Neural cell (in vitro differentiated cells): ENCODE results near the gene TSPOAP1. TPM values are rescaled to one million over a fixed set of nuclear protein-coding genes. Genes with fewer than 3 reads are reported as not detected.

Experiments
- H2AFZ ChIP-seq: fragments of 200-600, 300-800 bp; sonication (generic), shearing (Covaris generic); 2 replicates; pipeline ENCODE4 v1.6.0; 2014; ENCODE audit warnings: low read depth, mild to moderate bottlenecking, antibody characterized with exemption, low read length, moderate library complexity
- H3F3A ChIP-seq: fragments of 200-600 bp; shearing (Covaris generic); 2 replicates; pipeline ENCODE4 v1.6.1; 2016; ENCODE audit warnings: mild to moderate bottlenecking, moderate library complexity, mixed read lengths, antibody characterized with exemption, low read length; ENCODE audit not compliant: insufficient read depth, poor library complexity, severe bottlenecking
- H3K27ac ChIP-seq: fragments of 200-600, 300-800 bp; sonication (generic), shearing (Covaris generic); 2 replicates; pipeline ENCODE4 v1.5.1; 2014; ENCODE audit warnings: mild to moderate bottlenecking, low read length, moderate library complexity
- H3K27me3 ChIP-seq: fragments of 300-800, 200-600 bp; sonication (generic), shearing (Covaris generic); 2 replicates; pipeline ENCODE4 v1.6.0; 2014; ENCODE audit warnings: mild to moderate bottlenecking, low read depth, low read length, moderate library complexity; ENCODE audit not compliant: insufficient read depth
- H3K36me3 ChIP-seq: fragments of 300-800, 200-600 bp; sonication (generic), shearing (Covaris generic); 2 replicates; pipeline ENCODE4 v1.5.1; 2014; ENCODE audit warnings: mild to moderate bottlenecking, antibody characterized with exemption, low read length, moderate library complexity; ENCODE audit not compliant: insufficient read depth
- H3K4me2 ChIP-seq: fragments of 300-800, 200-600 bp; sonication (generic), shearing (Covaris generic); 2 replicates; pipeline ENCODE4 v1.6.0; 2014; ENCODE audit warnings: mild to moderate bottlenecking, low read length
- H3K4me3 ChIP-seq: fragments of 300-800, 200-600 bp; sonication (generic), shearing (Covaris generic); 2 replicates; pipeline ENCODE4 v1.5.1; 2014; ENCODE audit warnings: mild to moderate bottlenecking, low read length, moderate library complexity
- H3K79me2 ChIP-seq: fragments of 200-600 bp; shearing (Covaris generic); replicated peaks from 2 replicates; pipeline ENCODE4 v1.6.0; 2014; ENCODE audit warnings: mild to moderate bottlenecking, low read length, moderate library complexity; ENCODE audit not compliant: insufficient read depth
- H3K9ac ChIP-seq: fragments of 300-800, 200-600 bp; sonication (generic), shearing (Covaris generic); 2 replicates; pipeline ENCODE4 v1.6.1; 2016; ENCODE audit warnings: mild to moderate bottlenecking, low read length, mixed read lengths
- H3K9me2 ChIP-seq: fragments of 200-600 bp; shearing (Covaris generic); 2 replicates; pipeline ENCODE4 v1.6.1; 2016; ENCODE audit warnings: mild to moderate bottlenecking, low read length, mixed read lengths; ENCODE audit not compliant: insufficient read depth
- H3K9me3 ChIP-seq: fragments of 200-600, 300-800 bp; sonication (generic), shearing (Covaris generic); 2 replicates; pipeline ENCODE4 v1.6.1; 2016; ENCODE audit warnings: mild to moderate bottlenecking, mixed run types, low read length, moderate library complexity, mixed read lengths
- H4K20me1 ChIP-seq: fragments of 200-600 bp; shearing (Covaris generic); 2 replicates; pipeline ENCODE4 v1.6.1; 2016; ENCODE audit warnings: mild to moderate bottlenecking, mixed run types; ENCODE audit not compliant: insufficient read depth
- EP300 ChIP-seq: fragments of 450-650 bp; conservative IDR thresholded peaks from 2 replicates; pipeline ENCODE4 v1.6.1; 2014; ENCODE audit warnings: antibody characterized with exemption, mild to moderate bottlenecking, moderate library complexity; ENCODE audit not compliant: poor library complexity, severe bottlenecking
- EZH2 ChIP-seq: fragments of 200-600, 300-800 bp; shearing (Covaris generic), sonication (generic); IDR thresholded peaks from 2 replicates; pipeline ENCODE4 v1.6.1; 2014; ENCODE audit warnings: antibody characterized with exemption, low read length, borderline replicate concordance, mild to moderate bottlenecking; ENCODE audit not compliant: insufficient read depth, poor library complexity, severe bottlenecking
- MXI1 ChIP-seq: fragments of 450-650 bp; conservative IDR thresholded peaks from 2 replicates; pipeline ENCODE4 v1.6.1; 2014; ENCODE audit warnings: antibody characterized with exemption, mild to moderate bottlenecking; ENCODE audit not compliant: poor library complexity, severe bottlenecking
- POLR2AphosphoS5 ChIP-seq: IDR thresholded peaks from 2 replicates; pipeline ENCODE4 v1.6.1; 2012
- RAD21 ChIP-seq: fragments of 450-650 bp; conservative IDR thresholded peaks from 2 replicates; pipeline ENCODE4 v1.6.1; 2014; ENCODE audit warnings: antibody characterized with exemption, mild to moderate bottlenecking, moderate library complexity
- SMC3 ChIP-seq: fragments of 450-650 bp; conservative IDR thresholded peaks from 2 replicates; pipeline ENCODE4 v1.6.1; 2014; ENCODE audit warnings: antibody characterized with exemption, mild to moderate bottlenecking, moderate library complexity; ENCODE audit not compliant: poor library complexity
- TAF1 ChIP-seq: IDR thresholded peaks from 2 replicates; pipeline ENCODE4 v1.6.1; 2012; ENCODE audit warnings: low read depth
- polyA plus RNA-seq: library from polyadenylated mRNA; depleted of rRNA; stranded (reverse); fragments of >200 nt; gene quantifications from 2 replicates; pipeline ENCODE4 v1.2.3, GENCODE V29; 2014
- TF ChIP-seq, protein P1 (sequence below): fragments of 450-650 bp; IDR thresholded peaks from 2 replicates; pipeline ENCODE4 v1.5.1; 2014; ENCODE audit warnings: antibody characterized with exemption, mild to moderate bottlenecking, moderate library complexity; ENCODE audit not compliant: poor library complexity, severe bottlenecking
- TF ChIP-seq, protein P2 (sequence below): IDR thresholded peaks from 2 replicates; pipeline ENCODE4 v1.6.1; 2012; ENCODE audit warnings: borderline replicate concordance

Gene TSPOAP1
- polyA plus RNA-seq, 1 donor from 2014 or later: 103 TPM

DNA sequence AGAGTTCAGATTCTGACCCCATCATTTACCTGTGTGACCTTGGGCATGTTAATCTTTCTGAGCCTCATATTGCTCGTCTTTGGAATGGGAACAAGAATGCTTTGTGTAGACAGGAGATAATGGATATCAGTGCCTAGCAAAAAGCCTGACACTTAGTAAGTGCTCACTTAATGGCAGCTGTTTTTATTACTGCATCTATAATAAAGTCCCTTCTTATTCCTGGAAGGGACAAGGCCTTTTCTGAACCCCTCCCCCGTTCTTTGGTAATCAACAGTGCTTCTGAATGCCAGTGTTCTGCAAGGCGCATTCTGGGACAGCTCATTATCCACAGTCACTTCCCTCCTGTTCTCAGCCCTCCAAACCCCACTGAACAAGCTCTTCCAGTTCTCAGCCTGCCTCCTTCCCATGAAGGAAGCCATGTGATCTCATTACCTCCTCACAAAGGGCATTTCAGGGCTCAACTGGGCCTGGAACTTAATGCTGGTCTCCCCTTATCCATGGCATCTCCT lies 48.6 kb upstream of the TSPOAP1 start:
- H3K27me3 ChIP-seq: no peaks in the 10 kb centered on the region
- H4K20me1 ChIP-seq: no peaks in the 10 kb centered on the region
- H3K9ac ChIP-seq: no peak overlapping the region
- H3F3A ChIP-seq: no peaks in the 10 kb centered on the region
- TF ChIP-seq EZH2 (no peak), RAD21 (no peak), POLR2AphosphoS5 (no peak), SMC3 (no peak), TAF1 (no peak), MXI1 (no peak), EP300 (no peak)
- TF ChIP-seq, protein P1, sequence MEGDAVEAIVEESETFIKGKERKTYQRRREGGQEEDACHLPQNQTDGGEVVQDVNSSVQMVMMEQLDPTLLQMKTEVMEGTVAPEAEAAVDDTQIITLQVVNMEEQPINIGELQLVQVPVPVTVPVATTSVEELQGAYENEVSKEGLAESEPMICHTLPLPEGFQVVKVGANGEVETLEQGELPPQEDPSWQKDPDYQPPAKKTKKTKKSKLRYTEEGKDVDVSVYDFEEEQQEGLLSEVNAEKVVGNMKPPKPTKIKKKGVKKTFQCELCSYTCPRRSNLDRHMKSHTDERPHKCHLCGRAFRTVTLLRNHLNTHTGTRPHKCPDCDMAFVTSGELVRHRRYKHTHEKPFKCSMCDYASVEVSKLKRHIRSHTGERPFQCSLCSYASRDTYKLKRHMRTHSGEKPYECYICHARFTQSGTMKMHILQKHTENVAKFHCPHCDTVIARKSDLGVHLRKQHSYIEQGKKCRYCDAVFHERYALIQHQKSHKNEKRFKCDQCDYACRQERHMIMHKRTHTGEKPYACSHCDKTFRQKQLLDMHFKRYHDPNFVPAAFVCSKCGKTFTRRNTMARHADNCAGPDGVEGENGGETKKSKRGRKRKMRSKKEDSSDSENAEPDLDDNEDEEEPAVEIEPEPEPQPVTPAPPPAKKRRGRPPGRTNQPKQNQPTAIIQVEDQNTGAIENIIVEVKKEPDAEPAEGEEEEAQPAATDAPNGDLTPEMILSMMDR: no peak
- TF ChIP-seq, protein P2, sequence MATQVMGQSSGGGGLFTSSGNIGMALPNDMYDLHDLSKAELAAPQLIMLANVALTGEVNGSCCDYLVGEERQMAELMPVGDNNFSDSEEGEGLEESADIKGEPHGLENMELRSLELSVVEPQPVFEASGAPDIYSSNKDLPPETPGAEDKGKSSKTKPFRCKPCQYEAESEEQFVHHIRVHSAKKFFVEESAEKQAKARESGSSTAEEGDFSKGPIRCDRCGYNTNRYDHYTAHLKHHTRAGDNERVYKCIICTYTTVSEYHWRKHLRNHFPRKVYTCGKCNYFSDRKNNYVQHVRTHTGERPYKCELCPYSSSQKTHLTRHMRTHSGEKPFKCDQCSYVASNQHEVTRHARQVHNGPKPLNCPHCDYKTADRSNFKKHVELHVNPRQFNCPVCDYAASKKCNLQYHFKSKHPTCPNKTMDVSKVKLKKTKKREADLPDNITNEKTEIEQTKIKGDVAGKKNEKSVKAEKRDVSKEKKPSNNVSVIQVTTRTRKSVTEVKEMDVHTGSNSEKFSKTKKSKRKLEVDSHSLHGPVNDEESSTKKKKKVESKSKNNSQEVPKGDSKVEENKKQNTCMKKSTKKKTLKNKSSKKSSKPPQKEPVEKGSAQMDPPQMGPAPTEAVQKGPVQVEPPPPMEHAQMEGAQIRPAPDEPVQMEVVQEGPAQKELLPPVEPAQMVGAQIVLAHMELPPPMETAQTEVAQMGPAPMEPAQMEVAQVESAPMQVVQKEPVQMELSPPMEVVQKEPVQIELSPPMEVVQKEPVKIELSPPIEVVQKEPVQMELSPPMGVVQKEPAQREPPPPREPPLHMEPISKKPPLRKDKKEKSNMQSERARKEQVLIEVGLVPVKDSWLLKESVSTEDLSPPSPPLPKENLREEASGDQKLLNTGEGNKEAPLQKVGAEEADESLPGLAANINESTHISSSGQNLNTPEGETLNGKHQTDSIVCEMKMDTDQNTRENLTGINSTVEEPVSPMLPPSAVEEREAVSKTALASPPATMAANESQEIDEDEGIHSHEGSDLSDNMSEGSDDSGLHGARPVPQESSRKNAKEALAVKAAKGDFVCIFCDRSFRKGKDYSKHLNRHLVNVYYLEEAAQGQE: no peak
- H3K4me2 ChIP-seq: no peak overlapping the region
- no peaks in the 10 kb centered on the region for H3K79me2 ChIP-seq
- no peaks in the 10 kb centered on the region for H3K36me3 ChIP-seq
- H3K4me3 ChIP-seq: no peak overlapping the region
- H3K9me3 ChIP-seq: no peaks in the 10 kb centered on the region
- no peaks in the 10 kb centered on the region for H3K9me2 ChIP-seq
- H2AFZ ChIP-seq: no peak overlapping the region
- no peak overlapping the region for H3K27ac ChIP-seq

DNA sequence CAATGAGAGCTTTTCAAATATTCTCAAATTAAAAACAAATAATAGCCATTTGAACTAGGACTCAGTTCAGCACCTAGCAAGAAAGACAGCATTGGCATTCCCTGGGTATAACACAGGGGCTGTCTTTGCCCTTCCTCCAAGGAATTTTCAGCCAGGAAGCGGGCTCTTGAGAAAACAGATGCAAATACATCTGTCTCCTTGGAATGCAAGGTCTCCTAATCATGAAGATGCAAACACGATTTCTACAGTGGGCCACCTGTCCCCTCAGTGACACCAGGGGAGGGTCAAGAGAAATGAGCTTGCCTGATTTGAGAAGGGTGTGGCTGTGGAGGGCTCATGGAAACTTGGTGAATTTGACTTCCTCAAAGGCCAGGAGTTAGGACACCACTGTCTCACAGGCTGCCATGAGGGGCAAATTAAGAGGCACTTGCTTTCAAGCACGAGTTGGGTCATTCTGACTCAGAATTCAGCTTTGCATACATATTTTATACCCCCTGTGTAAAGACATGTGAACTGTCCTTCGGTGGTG lies 47.9 kb upstream of the TSPOAP1 start:
- Histone ChIP-seq H3K9me3 (no peaks in the 10 kb centered on the region), H3K4me3 (no peak overlapping the region), H3K27ac (no peak overlapping the region), H3K36me3 (no peaks in the 10 kb centered on the region), H3K9me2 (no peaks in the 10 kb centered on the region), H2AFZ (no peak overlapping the region), H3F3A (no peaks in the 10 kb centered on the region), H3K79me2 (no peaks in the 10 kb centered on the region), H3K9ac (no peak overlapping the region), H3K4me2 (no peak overlapping the region), H3K27me3 (no peaks in the 10 kb centered on the region), H4K20me1 (no peaks in the 10 kb centered on the region)
- no peak for TF ChIP-seq EZH2
- no peak for TF ChIP-seq TAF1
- no peak for TF ChIP-seq POLR2AphosphoS5
